HEK293T (cell line): Measurements from ENCODE around the gene RBFA.

Source experiments
- CTCF ChIA-PET: fragments of 350-600 bp; formaldehyde crosslinking; extraction: SDS; loops from one replicate; lab custom pipeline; 2021; ENCODE audit warnings: antibody characterized with exemption, inconsistent platforms; lab: Yijun Ruan, JAX
- POLR2A ChIA-PET: fragments of 350-600 bp; formaldehyde crosslinking; extraction: SDS; loops from one replicate; lab custom pipeline; 2020; ENCODE audit warnings: antibody characterized with exemption, inconsistent platforms; lab: Yijun Ruan, JAX
- DNase-seq: peaks from one replicate; pipeline ENCODE4 v3.0.0; 2012; ENCODE audit warnings: mixed read lengths; ENCODE audit errors: extremely low spot score
- ARNT ChIP-seq: fragments of 450-650 bp; IDR thresholded peaks from 2 replicates; pipeline ENCODE4 v1.6.1; 2017; ENCODE audit warnings: mild to moderate bottlenecking
- BHLHE40 ChIP-seq: fragments of 450-650 bp; IDR thresholded peaks from 2 replicates; pipeline ENCODE4 v1.6.1; 2016; ENCODE audit warnings: mild to moderate bottlenecking, moderate library complexity, borderline replicate concordance
- CTBP1 ChIP-seq: fragments of 450-650 bp; IDR thresholded peaks from 2 replicates; pipeline ENCODE4 v1.6.1; 2016; ENCODE audit warnings: borderline replicate concordance
- ELF4 ChIP-seq: fragments of 450-650 bp; IDR thresholded peaks from 2 replicates; pipeline ENCODE4 v1.6.1; 2017; ENCODE audit warnings: antibody characterized with exemption
- FOXA1 ChIP-seq: fragments of 450-650 bp; IDR thresholded peaks from 2 replicates; pipeline ENCODE4 v1.6.1; 2016; ENCODE audit warnings: mild to moderate bottlenecking
- FOXK2 ChIP-seq: fragments of 450-650 bp; IDR thresholded peaks from 2 replicates; pipeline ENCODE4 v1.6.1; 2016; ENCODE audit warnings: mild to moderate bottlenecking
- FOXM1 ChIP-seq: fragments of 450-650 bp; IDR thresholded peaks from 2 replicates; pipeline ENCODE4 v1.6.1; 2017; ENCODE audit warnings: mild to moderate bottlenecking, borderline replicate concordance
- HDGF ChIP-seq: fragments of 450-650 bp; IDR thresholded peaks from 2 replicates; pipeline ENCODE4 v1.6.1; 2017; ENCODE audit warnings: antibody characterized with exemption, borderline replicate concordance
- L3MBTL2 ChIP-seq: fragments of 450-650 bp; conservative IDR thresholded peaks from 2 replicates; pipeline ENCODE4 v1.6.1; 2016; ENCODE audit warnings: mild to moderate bottlenecking
- LEF1 ChIP-seq: fragments of 450-650 bp; IDR thresholded peaks from 2 replicates; pipeline ENCODE4 v1.6.1; 2017; ENCODE audit warnings: mild to moderate bottlenecking, borderline replicate concordance
- NFRKB ChIP-seq: fragments of 450-650 bp; IDR thresholded peaks from 2 replicates; pipeline ENCODE4 v1.6.1; 2016; ENCODE audit warnings: mild to moderate bottlenecking, moderate library complexity
- PKNOX1 ChIP-seq: fragments of 450-650 bp; IDR thresholded peaks from 2 replicates; pipeline ENCODE4 v1.6.1; 2016
- SP1 ChIP-seq: fragments of 450-650 bp; IDR thresholded peaks from 2 replicates; pipeline ENCODE4 v1.6.1; 2017
- SUZ12 ChIP-seq: fragments of 450-650 bp; IDR thresholded peaks from 2 replicates; pipeline ENCODE4 v1.6.1; 2016; ENCODE audit warnings: mild to moderate bottlenecking
- TARDBP ChIP-seq: fragments of 450-650 bp; IDR thresholded peaks from 2 replicates; pipeline ENCODE4 v1.6.1; 2016
- ZNF384 ChIP-seq: fragments of 450-650 bp; IDR thresholded peaks from 2 replicates; pipeline ENCODE4 v1.6.1; 2016

RBFA gene

GRCh38 chr18:80034068-80034851, at the start of gene RBFA:
Gene RBFA, plus strand, starts transcription at chr18:80034434. Its CDS starts 62 bp downstream, at chr18:80034496.
- ChIA-PET CTCF (interaction anchor here (0.7 kb wide), 1 partner anchor 67 kb away, joined by 3 read pairs; no protein-coding TSS in a partner anchor), POLR2A (interaction anchor here (1.4 kb wide), 1 partner anchor 81 kb away, joined by 3 read pairs; no protein-coding TSS in a partner anchor)
- TF ChIP-seq L3MBTL2 (peak; percentile 76), SP1 (peak; percentile 80; the same call in 1 of the 2 replicates), FOXA1 (no peak)
- DNase-seq, result peak; percentile 90

- POLR2A ChIA-PET, result no interaction called here
- CTCF ChIA-PET, result interaction anchor here (0.7 kb wide), 1 partner anchor 8 kb away, joined by 3 read pairs; no protein-coding TSS in a partner anchor
- DNase-seq, result no peak
- TF ChIP-seq HDGF (no peak), ELF4 (no peak), BHLHE40 (no peak), ZNF384 (no peak), TARDBP (no peak), SP1 (no peak), FOXK2 (no peak), L3MBTL2 (no peak), FOXA1 (no peak), CTBP1 (no peak)
Measured at GRCh38 chr18:79985172-79985571, 49.1 kb upstream of the RBFA start.

GRCh38 chr18:79986726-79987125, 47.5 kb upstream of the RBFA start:
- CTCF ChIA-PET, result no interaction called here
- POLR2A ChIA-PET, result interaction anchor here (0.8 to 1.2 kb wide), 2 partner anchors 58 to 122 kb away, joined by 3 read pairs; partner anchors contain the start of gene ADNP2
- DNase-seq, result no peak
- TF ChIP-seq FOXA1 (no peak), ARNT (no peak), NFRKB (no peak), TARDBP (no peak), ZNF384 (no peak), SP1 (no peak), ELF4 (no peak), LEF1 (no peak), FOXM1 (no peak), BHLHE40 (no peak)

GRCh38 chr18:79987566-79987965, 46.7 kb upstream of the RBFA start:
- TF ChIP-seq ZNF384 (no peak), FOXM1 (no peak), SP1 (no peak), FOXK2 (no peak), NFRKB (no peak), FOXA1 (no peak), L3MBTL2 (no peak), SUZ12 (no peak), BHLHE40 (no peak), ELF4 (no peak), CTBP1 (no peak), PKNOX1 (no peak), HDGF (no peak), ARNT (no peak)
- POLR2A ChIA-PET, result interaction anchor here (0.8 kb wide), 1 partner anchor 58 kb away, joined by 3 read pairs; no protein-coding TSS in a partner anchor
- CTCF ChIA-PET, result no interaction called here
- no peak for DNase-seq

GRCh38 chr18:79988071-79988450, 46.2 kb upstream of the RBFA start:
- CTCF ChIA-PET, result no interaction called here
- TF ChIP-seq L3MBTL2, result peak; percentile 80
- TF ChIP-seq TARDBP, result no peak
- TF ChIP-seq SUZ12, result no peak
- no peak for TF ChIP-seq ELF4
- DNase-seq, result peak; percentile 49
- POLR2A ChIA-PET, result interaction anchor here (1.9 kb wide), 1 partner anchor 11 kb away, joined by 5 read pairs; no protein-coding TSS in a partner anchor

GRCh38 chr18:79988451-79989194, 45.6 kb upstream of the RBFA start, which contains the start of gene TXNL4A:
Gene TXNL4A, minus strand, starts transcription at chr18:79988563. Its CDS starts 171 bp downstream, at chr18:79988392.
- peak; percentile 75 for DNase-seq
- no peak for TF ChIP-seq FOXA1
- TF ChIP-seq FOXK2, result no peak
- TF ChIP-seq TARDBP, result no peak
- ChIA-PET CTCF (no interaction called here), POLR2A (interaction anchor here (0.7 to 1.9 kb wide), 5 partner anchors 9 to 120 kb away, joined by 3 to 8 read pairs (median 4); partner anchors contain the start of gene ADNP2)

- DNase-seq, result no peak
- ChIA-PET CTCF (no interaction called here), POLR2A (interaction anchor here (0.7 to 1.9 kb wide), 5 partner anchors 9 to 120 kb away, joined by 3 to 8 read pairs (median 4); partner anchors contain the start of gene ADNP2)
- no peak for TF ChIP-seq SP1
- no peak for TF ChIP-seq FOXM1
- no peak for TF ChIP-seq FOXK2
- TF ChIP-seq ELF4, result no peak
- TF ChIP-seq NFRKB, result no peak
- TF ChIP-seq SUZ12, result no peak
- TF ChIP-seq L3MBTL2, result no peak
- TF ChIP-seq BHLHE40, result no peak
- TF ChIP-seq ZNF384, result no peak
- no peak for TF ChIP-seq HDGF
- TF ChIP-seq ARNT, result no peak
- no peak for TF ChIP-seq LEF1
- no peak for TF ChIP-seq FOXA1
Measured at GRCh38 chr18:79989195-79989497, 45.1 kb upstream of the RBFA start.
